ENCODE results near the gene CUL1. TPM values are rescaled to one million over a fixed set of nuclear protein-coding genes. Genes with fewer than 3 reads are reported as not detected.

CUL1 gene
- polyA plus RNA-seq, result 36.4 and 40.9 TPM in 2 replicates

GRCh38 chr7:148698397-148699023, at the start of gene CUL1:
CUL1 (plus strand) TSS chr7:148698903; CDS start chr7:148730123, 31,220 bp downstream.

Other genes starting within 250 kb of the CUL1 start
- gene C7orf33, start 108.1 kb upstream of the CUL1 start, polyA plus RNA-seq, result not detected in 2 replicates
- 0.48 TPM in 1 of 2 replicates, not detected in the other for gene EZH2, start 185.4 kb downstream of the CUL1 start, polyA plus RNA-seq